H1 (cell line): Measurements from ENCODE around the gene NDUFA7. TPM values are rescaled to one million over a fixed set of nuclear protein-coding genes. Genes with fewer than 3 reads are reported as not detected.

Experiments
- CTCF ChIA-PET: fragments of 300-600 bp; sonication (Branson Sonifier 250); formaldehyde crosslinking; loops from one replicate; lab custom pipeline; 2021; ENCODE audit not compliant: partially characterized antibody; lab: Charles Lee
- POLR2A ChIA-PET: fragments of 300-600 bp; sonication (Branson Sonifier 250); formaldehyde crosslinking; loops from one replicate; lab custom pipeline; 2021; ENCODE audit warnings: inconsistent platforms; ENCODE audit not compliant: partially characterized antibody; lab: Charles Lee
- DNase-seq, 2 experiments: peaks; one replicate each; pipeline versions ENCODE4 v3.0.0 to v3.0.0-alpha.2; 2010 to 2022; ENCODE audit warnings: low spot score in 2 of 2, low read depth in 1 of 2, mixed read lengths in 1 of 2
- FAIRE-seq: peaks from 2 replicates; lab custom pipeline; 2011; peaks lifted over from hg19 to GRCh38; lab: Jason Lieb, UNC
- H2AFZ ChIP-seq: 2 replicates; pipeline ENCODE4 v1.8.1; 2012; ENCODE audit warnings: low read length, inconsistent platforms
- H2AK5ac ChIP-seq: 2 replicates; pipeline ENCODE4 v1.6.1; 2013; ENCODE audit warnings: low read depth, low read length
- H2BK120ac ChIP-seq: replicated peaks from 2 replicates; pipeline ENCODE3; 2013; ENCODE audit warnings: low read depth, low read length, inconsistent platforms
- H2BK12ac ChIP-seq: 2 replicates; pipeline ENCODE4 v1.6.1; 2013; ENCODE audit warnings: low read depth, low read length
- H2BK15ac ChIP-seq: 2 replicates; pipeline ENCODE4 v1.6.1; 2013; ENCODE audit warnings: low read length
- H2BK20ac ChIP-seq: 2 replicates; pipeline ENCODE4 v1.6.1; 2013; ENCODE audit warnings: low read length
- H2BK5ac ChIP-seq: 2 replicates; pipeline ENCODE4 v1.6.1; 2013; ENCODE audit warnings: low read depth, low read length
- H3K14ac ChIP-seq: 2 replicates; pipeline ENCODE4 v1.6.1; 2013; ENCODE audit warnings: inconsistent platforms; ENCODE audit not compliant: insufficient read length
- H3K18ac ChIP-seq: 2 replicates; pipeline ENCODE4 v1.6.1; 2013; ENCODE audit warnings: low read length; ENCODE audit errors: extremely low read depth
- H3K23ac ChIP-seq: 2 replicates; pipeline ENCODE4 v1.6.1; 2013; ENCODE audit warnings: inconsistent platforms; ENCODE audit not compliant: insufficient read length
- H3K23me2 ChIP-seq: 2 replicates; pipeline ENCODE4 v1.6.1; 2013; ENCODE audit warnings: low read depth, low read length
- H3K27ac ChIP-seq: 2 replicates; pipeline ENCODE4 v1.6.1; 2011; ENCODE audit warnings: low read depth, low read length, inconsistent platforms
- H3K27me3 ChIP-seq, 4 experiments: replicated peaks in 1 of 4; 1 replicate in 1 of 4; 2 replicates in 3 of 4; pipeline versions ENCODE4 v1.6.1 to v1.8.1; 2011 to 2013; ENCODE audit warnings: low read length in 3 of 4, mild to moderate bottlenecking in 3 of 4, inconsistent platforms in 2 of 4, mixed read lengths in 2 of 4, moderate library complexity in 1 of 4; ENCODE audit not compliant: control insufficient read depth in 3 of 4, insufficient read depth in 3 of 4; ENCODE audit errors: extremely low read depth in 1 of 4
- H3K36me3 ChIP-seq, 4 experiments: 2 replicates each; pipeline versions ENCODE4 v1.6.1 to v1.8.1; 2011 to 2013; ENCODE audit warnings: mild to moderate bottlenecking in 4 of 4, low read length in 3 of 4, moderate library complexity in 2 of 4, control low read depth in 1 of 4, inconsistent platforms in 1 of 4; ENCODE audit not compliant: insufficient read depth in 4 of 4, control insufficient read depth in 2 of 4
- H3K4ac ChIP-seq: replicated peaks from 2 replicates; pipeline ENCODE3; 2013; ENCODE audit warnings: low read length, low read depth, mixed read lengths, inconsistent platforms; ENCODE audit not compliant: insufficient read length
- H3K4me1 ChIP-seq, 4 experiments: replicated peaks in 1 of 4; 1 replicate in 1 of 4; 2 replicates in 3 of 4; pipeline versions ENCODE4 v1.6.1 to v1.8.1; 2011 to 2013; ENCODE audit warnings: low read length in 3 of 4, inconsistent platforms in 2 of 4, mixed read lengths in 1 of 4; ENCODE audit not compliant: insufficient read depth in 4 of 4, control insufficient read depth in 3 of 4
- H3K4me2 ChIP-seq, 2 experiments: 2 replicates each; pipeline versions ENCODE4 v1.6.1 to v1.8.1; 2011 to 2013; ENCODE audit warnings: low read depth in 2 of 2, low read length in 2 of 2, control low read depth in 1 of 2, inconsistent platforms in 1 of 2, mild to moderate bottlenecking in 1 of 2; ENCODE audit not compliant: insufficient read depth in 1 of 2
- H3K4me3 ChIP-seq, 4 experiments: fragments of 200-600, 300-600 bp in 1 of 4; sonication (generic), shearing (Covaris generic), sonication (Bioruptor Twin) in 1 of 4; 2 replicates each; pipeline versions ENCODE4 v1.5.1 to v1.8.1; 2011 to 2016; ENCODE audit warnings: low read length in 4 of 4, low read depth in 3 of 4, control low read depth in 2 of 4, inconsistent platforms in 2 of 4, mild to moderate bottlenecking in 2 of 4, mixed read lengths in 1 of 4, moderate library complexity in 1 of 4; ENCODE audit not compliant: insufficient read depth in 2 of 4; ENCODE audit errors: extremely low read depth in 1 of 4
- H3K56ac ChIP-seq: replicated peaks from 2 replicates; pipeline ENCODE3; 2013; ENCODE audit warnings: low read depth, mild to moderate bottlenecking, mixed read lengths, low read length, inconsistent platforms; ENCODE audit not compliant: insufficient read length
- H3K79me1 ChIP-seq: 2 replicates; pipeline ENCODE4 v1.6.1; 2013; ENCODE audit warnings: low read depth, low read length, control low read depth
- H3K79me2 ChIP-seq, 2 experiments: 2 replicates each; pipeline versions ENCODE4 v1.6.1 to v1.8.1; 2012 to 2013; ENCODE audit warnings: low read length in 2 of 2, mild to moderate bottlenecking in 2 of 2, inconsistent platforms in 1 of 2; ENCODE audit not compliant: insufficient read depth in 2 of 2, control insufficient read depth in 1 of 2
- H3K9ac ChIP-seq, 4 experiments: replicated peaks in 1 of 4; 1 replicate in 1 of 4; 2 replicates in 3 of 4; pipeline versions ENCODE4 v1.6.1 to v1.8.1; 2011 to 2013; ENCODE audit warnings: low read depth in 3 of 4, low read length in 3 of 4, control low read depth in 2 of 4, mild to moderate bottlenecking in 2 of 4, moderate library complexity in 2 of 4, inconsistent platforms in 1 of 4; ENCODE audit errors: extremely low read depth in 1 of 4
- H3K9me3 ChIP-seq, 2 experiments: 2 replicates each; pipeline versions ENCODE4 v1.6.1 to v1.8.1; 2012 to 2013; ENCODE audit warnings: mild to moderate bottlenecking in 2 of 2, moderate library complexity in 2 of 2, control low read depth in 1 of 2, inconsistent platforms in 1 of 2, low read depth in 1 of 2, low read length in 1 of 2, mixed read lengths in 1 of 2; ENCODE audit not compliant: insufficient read depth in 2 of 2
- H4K20me1 ChIP-seq, 2 experiments: replicated peaks in 1 of 2; 2 replicates each; pipeline versions ENCODE3 to v1.8.1; 2011 to 2013; ENCODE audit warnings: inconsistent platforms in 2 of 2, low read length in 2 of 2, mild to moderate bottlenecking in 1 of 2; ENCODE audit not compliant: insufficient read depth in 2 of 2, control insufficient read depth in 1 of 2
- H4K5ac ChIP-seq: 2 replicates; pipeline ENCODE4 v1.6.1; 2013; ENCODE audit warnings: low read length, low read depth, mixed read lengths, inconsistent platforms; ENCODE audit not compliant: insufficient read length
- H4K8ac ChIP-seq: 2 replicates; pipeline ENCODE4 v1.8.0; 2013; ENCODE audit warnings: mild to moderate bottlenecking, moderate library complexity, low read length, inconsistent platforms; ENCODE audit not compliant: insufficient read depth; ENCODE audit errors: extremely low read depth
- H4K91ac ChIP-seq: replicated peaks from 2 replicates; pipeline ENCODE3; 2013; ENCODE audit warnings: low read length, mixed read lengths, inconsistent platforms; ENCODE audit not compliant: insufficient read length
- CTBP2 ChIP-seq: IDR thresholded peaks from 2 replicates; pipeline ENCODE4 v1.7.0; 2011; ENCODE audit warnings: borderline replicate concordance, mild to moderate bottlenecking, moderate library complexity, mixed read lengths, low read length; ENCODE audit not compliant: insufficient read depth, insufficient read length
- KDM4A ChIP-seq: IDR thresholded peaks from one replicate; pipeline ENCODE4 v1.7.1; 2012; ENCODE audit warnings: low read depth, mild to moderate bottlenecking, moderate library complexity, low read length, inconsistent platforms; ENCODE audit not compliant: severe bottlenecking
- RBBP5 ChIP-seq: IDR thresholded peaks from 2 replicates; pipeline ENCODE4 v1.7.1; 2012; ENCODE audit warnings: low read depth, mild to moderate bottlenecking, inconsistent platforms, low read length, moderate library complexity, borderline replicate concordance
- TAF1 ChIP-seq: IDR thresholded peaks from 2 replicates; pipeline ENCODE4 v1.6.1; 2011; ENCODE audit warnings: mild to moderate bottlenecking, low read depth, low read length
- WGBS, 2 experiments: shearing (Covaris generic) in 1 of 2; methylation state at CpG; one replicate each; pipeline versions ENCODE4 v1.1.6 to v1.1.7; 2013 to 2015; ENCODE audit warnings: low lambda C conversion rate in 2 of 2, mixed read lengths in 2 of 2, inconsistent platforms in 1 of 2, low coverage in 1 of 2, missing lambda C conversion rate in 1 of 2; ENCODE audit not compliant: insufficient replicate concordance in 2 of 2, insufficient coverage in 1 of 2, insufficient read length in 1 of 2; ENCODE audit errors: extremely low coverage in 1 of 2, missing lambda C conversion rate in 1 of 2; 5-methylcytosine and 5-hydroxymethylcytosine counted together
- polyA plus RNA-seq, 7 experiments: library from polyadenylated mRNA; depleted of rRNA in 3 of 7; stranded (reverse) in 5 of 7; unstranded in 2 of 7; fragments of >200 nt in 5 of 7; fragments of 200-250 nt in 2 of 7; gene quantifications; 1 replicate in 5 of 7; 2 replicates in 1 of 7; 4 replicates in 1 of 7; pipeline versions ENCODE4 v1.2.1 to v1.2.3, GENCODE V29; 2011 to 2013; ENCODE audit warnings: missing spikeins in 2 of 7, mixed read lengths in 2 of 7
- total RNA-seq: library from RNA; stranded (reverse); fragmentation: NEBNext Ultra II Directional; extraction: Animal tissue kit (Norgen Biotek cat#: 25700); gene quantifications from 2 replicates; pipeline ENCODE4 v1.2.1, GENCODE V29; 2021

The NDUFA7 gene
- total and polyA plus RNA-seq, 2 of the 8 experiments (the other 6 are each of a cell fraction or from before 2014, with no cell fraction given) = 54.4 to 286 TPM

- Histone ChIP-seq H4K8ac (no peak overlapping the region), H4K20me1 (no peaks in the 10 kb centered on the region), H2BK12ac (no peak overlapping the region), H3K4me1 (peaks cover 0 to 4% (median 3%) of the 10 kb centered on the region in 4 experiments; a peak in 4 of 7 replicates), H4K5ac (no peak overlapping the region), H2BK120ac (no peak overlapping the region), H2BK20ac (0 out of 2 replicates have a peak overlapping the region, but pooled peaks have one; percentile 61), H2BK15ac (no peak overlapping the region), H3K27me3 (no peaks in the 10 kb centered on the region), H4K91ac (no peak overlapping the region), H3K23me2 (no peaks in the 10 kb centered on the region), H3K14ac (no peak overlapping the region), H2AK5ac (no peak overlapping the region), H3K23ac (no peak overlapping the region), H3K36me3 (no peaks in the 10 kb centered on the region), H2BK5ac (peak overlapping the region; percentile 60; the same call in 1 of the 2 replicates), H3K9me3 (no peaks in the 10 kb centered on the region), H3K79me2 (no peaks in the 10 kb centered on the region), H3K27ac (no peak overlapping the region), H3K9ac (no peak overlapping the region), H3K4me2 (peak overlapping the region; percentile 56 to 64), H3K18ac (peak overlapping the region; percentile 81), H2AFZ (no peak overlapping the region), H3K4ac (no peak overlapping the region), H3K56ac (no peak overlapping the region), H3K4me3 (peak overlapping the region in 3 of 4 experiments; percentile 23 to 41 (median 32); a peak in 6 of 8 replicates), H3K79me1 (no peaks in the 10 kb centered on the region)
- FAIRE-seq (no peak), DNase-seq (no peak)
- TF ChIP-seq TAF1 (no peak), KDM4A (no peak), RBBP5 (0 out of 2 replicates have a peak, but pooled peaks have one; percentile 48), CTBP2 (no peak)
- CTCF ChIA-PET = interaction anchor here (0.6 to 6.6 kb wide), 29 partner anchors 11 to 1949 kb away, joined by 3 to 68 read pairs (median 8); partner anchors contain the start of genes ANGPTL4, KANK3 and MARCHF2
- 38% methylated on average over 9 of the region's 10 CpGs; no CpG with 5 or more reads in 1 of the 2 experiments for WGBS, 2 experiments
- POLR2A ChIA-PET = interaction anchor here (0.8 to 2.1 kb wide), 7 partner anchors 10 to 110 kb away, joined by 3 to 11 read pairs (median 4); partner anchors contain the start of gene RAB11B
Measured at GRCh38 chr19:8352134-8352827, 31.1 kb upstream of the NDUFA7 start.
